T-cell (primary cell): ENCODE data around the gene PHYKPL. TPM values are rescaled to one million over a fixed set of nuclear protein-coding genes. Genes with fewer than 3 reads are reported as not detected.

Source experiments
- ATAC-seq, 4 experiments: fragments of 200-7000 bp in 3 of 4; fragments of 150-1000 bp in 1 of 4; cut with Tn5 transposase; replicated peaks in 1 of 4; 1 replicate in 3 of 4; 2 replicates in 1 of 4; pipeline ENCODE4 v1.10.0; 2021; ENCODE audit warnings: moderate library complexity in 3 of 4, mild to moderate bottlenecking in 2 of 4, moderate number of reproducible peaks in 1 of 4
- CTCF ChIA-PET, 2 donors: fragments of 300-600 bp; sonication (Branson Sonifier 250); formaldehyde crosslinking; loops; one replicate each; lab custom pipeline; 2022; ENCODE audit warnings: antibody characterized with exemption in 2 of 2; lab: Charles Lee
- POLR2A ChIA-PET, 2 donors: fragments of 300-600 bp; sonication (Branson Sonifier 250); formaldehyde crosslinking; loops; one replicate each; lab custom pipeline; 2022; ENCODE audit warnings: antibody characterized with exemption in 2 of 2; lab: Charles Lee
- DNase-seq, 35 experiments: peaks; one replicate each; pipeline versions ENCODE4 v3.0.0 to v3.0.0-alpha.2; 2013 to 2023
- H3K27ac ChIP-seq: one replicate; pipeline ENCODE4 v1.5.1; 2013; ENCODE audit warnings: low read length
- H3K27me3 ChIP-seq, 2 experiments: replicated peaks in 1 of 2; 1 replicate in 1 of 2; 2 replicates in 1 of 2; pipeline versions ENCODE4 v1.6.1 to v1.7.0; 2013; ENCODE audit warnings: low read length in 1 of 2, mixed read lengths in 1 of 2; ENCODE audit not compliant: control insufficient read depth in 2 of 2, insufficient read depth in 2 of 2; ENCODE audit errors: extremely low read depth in 1 of 2
- H3K36me3 ChIP-seq, 2 donors: 1 replicate in 1 of 2; 2 replicates in 1 of 2; pipeline versions ENCODE4 v1.6.1 to v1.7.0; 2013; ENCODE audit warnings: low read length in 1 of 2; ENCODE audit not compliant: control insufficient read depth in 2 of 2, insufficient read depth in 1 of 2; ENCODE audit errors: extremely low read depth in 1 of 2
- H3K4me1 ChIP-seq, 2 experiments: 1 replicate in 1 of 2; 2 replicates in 1 of 2; pipeline versions ENCODE4 v1.6.1 to v1.7.0; 2013; ENCODE audit warnings: low read length in 2 of 2, mixed read lengths in 1 of 2; ENCODE audit not compliant: insufficient read depth in 2 of 2, control insufficient read depth in 1 of 2; ENCODE audit errors: extremely low read depth in 1 of 2
- H3K4me3 ChIP-seq, 2 donors: 1 replicate in 1 of 2; 2 replicates in 1 of 2; pipeline versions ENCODE4 v1.5.1 to v1.7.0; 2013; ENCODE audit warnings: mild to moderate bottlenecking in 2 of 2, low read length in 1 of 2, moderate library complexity in 1 of 2; ENCODE audit not compliant: control insufficient read depth in 1 of 2; ENCODE audit errors: extremely low read depth in 1 of 2
- H3K9me3 ChIP-seq: 2 replicates; pipeline ENCODE4 v1.7.0; 2013
- H3K27ac Mint-ChIP-seq, 2 donors: one replicate each; pipeline ENCODE4 v1.8.0; 2020 to 2021; ENCODE audit warnings: mild to moderate bottlenecking in 2 of 2, mixed read lengths in 2 of 2
- H3K27me3 Mint-ChIP-seq, 2 donors: one replicate each; pipeline ENCODE4 v1.8.0; 2021 to 2022; ENCODE audit warnings: mixed read lengths in 2 of 2
- H3K36me3 Mint-ChIP-seq: one replicate; pipeline ENCODE4 v1.8.0; 2021; ENCODE audit warnings: mixed read lengths
- H3K4me1 Mint-ChIP-seq, 3 donors: one replicate each; pipeline ENCODE4 v1.8.0; 2020 to 2022; ENCODE audit warnings: mixed read lengths in 3 of 3, mild to moderate bottlenecking in 1 of 3
- H3K4me3 Mint-ChIP-seq, 3 donors: one replicate each; pipeline ENCODE4 v1.8.0; 2020 to 2022; ENCODE audit warnings: mild to moderate bottlenecking in 3 of 3, mixed read lengths in 3 of 3, moderate library complexity in 3 of 3
- H3K9me3 Mint-ChIP-seq, 3 donors: one replicate each; pipeline ENCODE4 v1.8.0; 2020 to 2022; ENCODE audit warnings: mixed read lengths in 3 of 3
- WGBS: methylation state at CpG from one replicate; pipeline ENCODE4 v1.1.5; 2013; ENCODE audit warnings: missing lambda C conversion rate; ENCODE audit not compliant: insufficient coverage; 5-methylcytosine and 5-hydroxymethylcytosine counted together
- total RNA-seq, 35 experiments: library from RNA in 6 of 35; stranded (reverse) in 6 of 35; fragments of 120-200 nt in 1 of 35; gene quantifications; one replicate each; pipeline versions ENCODE4 v1.2.1 to v1.2.4 and lab custom pipeline; 2013 to 2026

PHYKPL gene
- total RNA-seq, 5 donors from 2014 or later (not counting 1 experiment from before 2014, with no cell fraction given), result 135 to 208 (median 193) TPM

DNA sequence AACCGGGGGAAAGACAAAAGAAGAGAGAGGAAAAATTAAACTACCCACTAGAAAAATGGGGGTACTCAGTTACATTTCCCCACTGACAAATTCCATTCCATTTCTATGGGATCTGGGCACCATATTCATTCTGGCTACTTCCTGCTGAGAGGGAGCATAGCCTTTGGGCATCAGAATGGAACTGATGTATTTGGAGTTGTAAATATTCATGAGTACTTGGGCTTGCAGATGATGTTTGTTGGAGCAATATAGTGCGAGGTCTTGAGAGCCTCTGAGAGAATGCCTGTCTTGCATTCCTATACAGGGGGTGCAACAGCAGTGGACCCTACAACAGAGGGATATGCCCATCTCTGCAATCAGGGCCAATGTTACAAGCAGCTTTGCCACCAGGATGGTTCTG is 62.1 kb downstream of the PHYKPL start:
- no peak overlapping the region for H3K27ac ChIP-seq
- Mint-ChIP-seq H3K4me1 (no peaks in the 10 kb centered on the region), H3K4me3 (no peak overlapping the region), H3K36me3 (no peaks in the 10 kb centered on the region), H3K27me3 (no peaks in the 10 kb centered on the region), H3K9me3 (no peaks in the 10 kb centered on the region), H3K27ac (no peak overlapping the region)
- POLR2A ChIA-PET, result no interaction called here
- peaks cover 0 to 5% of the 10 kb centered on the region in 2 experiments for H3K27me3 ChIP-seq
- no peak overlapping the region for H3K4me3 ChIP-seq
- CTCF ChIA-PET, result no interaction called here
- no peaks in the 10 kb centered on the region for H3K9me3 ChIP-seq
- H3K36me3 ChIP-seq, result no peaks in the 10 kb centered on the region
- WGBS, result 100% methylated on average over 1 of the region's 2 CpGs
- no peaks in the 10 kb centered on the region for H3K4me1 ChIP-seq
- ATAC-seq (no peak), DNase-seq (no peak)

DNA sequence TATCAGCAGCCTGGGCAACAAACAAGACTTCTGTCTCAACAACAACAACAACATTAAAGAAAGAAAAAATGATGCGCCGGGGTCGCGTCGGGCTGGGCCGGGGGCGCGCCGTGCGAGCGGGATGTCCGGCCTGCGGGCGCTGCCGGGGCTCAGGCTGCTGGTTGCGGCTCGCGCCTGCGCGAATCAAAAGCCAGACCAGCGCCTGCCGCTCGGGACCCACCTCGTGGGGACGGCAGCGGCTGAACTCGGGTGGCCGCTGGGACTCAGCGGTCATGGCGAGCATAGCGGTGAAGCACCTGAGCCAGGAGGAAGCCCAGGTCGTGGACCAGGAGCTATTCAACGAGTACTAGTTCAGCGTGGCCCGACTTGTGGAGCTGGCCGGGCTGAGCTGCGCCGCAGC is 67.0 kb downstream of the PHYKPL start:
- no peaks in the 10 kb centered on the region for H3K9me3 ChIP-seq
- H3K4me1 Mint-ChIP-seq, result peaks cover 6 to 13% (median 9%) of the 10 kb centered on the region in 3 donors
- no peaks in the 10 kb centered on the region for H3K36me3 Mint-ChIP-seq
- no peak for ATAC-seq
- POLR2A ChIA-PET, result no interaction called here
- H3K36me3 ChIP-seq, result no peaks in the 10 kb centered on the region
- peaks cover 10 to 26% of the 10 kb centered on the region in 2 donors for H3K27me3 Mint-ChIP-seq
- no peaks in the 10 kb centered on the region for H3K9me3 Mint-ChIP-seq
- CTCF ChIA-PET, result no interaction called here
- peaks cover 0 to 31% of the 10 kb centered on the region in 2 experiments for H3K27me3 ChIP-seq
- DNase-seq, result no peak
- 75% methylated on average over 38 of the region's 38 CpGs for WGBS
- H3K27ac ChIP-seq, result no peak overlapping the region
- H3K4me1 ChIP-seq, result peaks cover 0 to 8% of the 10 kb centered on the region in 2 experiments
- H3K27ac Mint-ChIP-seq, result no peak overlapping the region
- no peak overlapping the region for H3K4me3 Mint-ChIP-seq
- no peak overlapping the region for H3K4me3 ChIP-seq

DNA sequence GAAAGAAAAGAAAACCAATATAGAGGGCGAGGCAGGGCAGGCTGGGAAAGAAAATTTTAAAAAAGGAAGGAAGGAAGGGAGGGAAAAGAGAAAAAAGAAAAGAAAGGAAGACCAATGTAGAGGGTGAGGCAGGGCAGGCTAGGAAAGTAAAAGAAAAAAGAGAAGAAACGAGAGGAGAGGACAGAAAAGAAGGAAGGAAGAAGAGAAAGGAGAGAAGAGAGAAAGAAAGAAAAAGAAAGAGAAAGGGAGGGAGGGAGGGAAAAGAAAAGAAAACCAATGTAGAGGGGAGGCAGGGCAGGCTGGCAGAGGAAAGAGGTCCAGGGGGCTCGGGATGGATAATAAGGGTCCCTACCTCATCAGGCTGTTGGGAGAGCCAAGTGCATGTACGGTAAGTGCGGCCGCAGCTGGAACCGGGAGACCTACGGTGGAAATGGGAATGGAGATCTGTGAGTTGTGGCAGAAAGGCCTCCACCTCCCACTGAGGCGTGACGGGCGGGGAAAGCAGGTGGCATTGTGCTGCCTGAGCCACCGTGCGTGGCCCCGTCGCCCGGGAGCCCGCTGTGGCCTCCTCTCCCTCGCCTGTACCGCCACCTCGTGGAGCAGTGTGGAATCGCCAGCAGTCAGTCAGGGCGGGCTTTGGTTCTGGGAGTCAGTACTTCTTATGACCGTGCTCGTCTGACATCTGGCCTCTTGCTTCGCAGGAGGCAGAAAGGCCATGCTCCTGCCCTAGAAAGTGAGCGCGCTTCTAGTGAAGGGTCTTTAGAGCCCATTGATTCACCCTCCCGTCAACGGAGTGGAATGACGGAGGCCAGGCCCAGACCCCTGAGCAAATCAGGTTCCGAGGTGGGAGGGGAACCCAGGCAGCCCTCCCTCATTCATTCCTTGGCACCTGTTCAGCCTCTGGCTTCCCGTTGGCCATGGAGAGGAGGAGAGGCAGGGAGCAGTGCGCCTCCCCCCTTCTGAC is 68.5 kb downstream of the PHYKPL start:
- no peaks in the 10 kb centered on the region for H3K36me3 Mint-ChIP-seq
- ATAC-seq (peak; percentile 98 to 100 (median 100)), DNase-seq (peak; percentile 74 to 95 (median 89))
- peak overlapping the region in 1 of 3 donors; percentile 38 for H3K4me3 Mint-ChIP-seq
- H3K9me3 ChIP-seq, result no peaks in the 10 kb centered on the region
- peaks cover 6 to 13% (median 9%) of the 10 kb centered on the region in 3 donors for H3K4me1 Mint-ChIP-seq
- ChIA-PET POLR2A (no interaction called here), CTCF (interaction anchor here in 1 of 2 donors (0.7 to 1.2 kb wide), 2 partner anchors 75 to 93 kb away, joined by 4 to 7 read pairs; no protein-coding TSS in a partner anchor)
- H3K36me3 ChIP-seq, result no peaks in the 10 kb centered on the region
- H3K4me3 ChIP-seq, result no peak overlapping the region
- H3K9me3 Mint-ChIP-seq, result no peaks in the 10 kb centered on the region
- peaks cover 10 to 26% of the 10 kb centered on the region in 2 donors for H3K27me3 Mint-ChIP-seq
- 10% methylated on average over 27 of the region's 33 CpGs for WGBS
- peaks cover 0 to 35% of the 10 kb centered on the region in 2 experiments for H3K27me3 ChIP-seq
- H3K27ac ChIP-seq, result no peak overlapping the region
- H3K27ac Mint-ChIP-seq, result no peak overlapping the region
- peaks cover 0 to 8% of the 10 kb centered on the region in 2 experiments for H3K4me1 ChIP-seq

DNA sequence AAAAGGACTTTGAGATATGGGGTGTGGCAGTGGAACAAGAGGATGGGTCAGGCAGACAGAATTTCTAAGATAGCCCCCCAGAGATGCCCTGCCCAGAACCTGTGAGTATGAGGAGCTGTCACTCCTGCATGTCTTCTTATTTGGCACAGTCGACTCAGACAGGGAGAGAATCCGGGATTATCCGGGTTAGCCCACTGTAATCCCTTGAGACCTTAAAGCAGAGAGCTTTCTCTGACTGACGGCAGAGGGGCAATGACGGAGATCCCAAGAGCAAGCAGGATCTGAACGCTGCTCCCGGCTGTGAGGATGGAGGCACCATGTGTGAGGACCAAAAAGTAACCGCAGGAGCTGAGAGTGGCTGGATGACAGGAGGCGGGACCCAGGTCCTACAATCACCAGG is 70.1 kb downstream of the PHYKPL start:
- H3K4me1 ChIP-seq, result peaks cover 0 to 8% of the 10 kb centered on the region in 2 experiments
- peaks cover 0 to 35% of the 10 kb centered on the region in 2 experiments for H3K27me3 ChIP-seq
- Mint-ChIP-seq H3K27me3 (peaks cover 10 to 26% of the 10 kb centered on the region in 2 donors), H3K4me1 (peaks cover 6 to 13% (median 9%) of the 10 kb centered on the region in 3 donors), H3K27ac (no peak overlapping the region), H3K9me3 (no peaks in the 10 kb centered on the region), H3K4me3 (no peak overlapping the region), H3K36me3 (no peaks in the 10 kb centered on the region)
- H3K36me3 ChIP-seq, result no peaks in the 10 kb centered on the region
- no peak overlapping the region for H3K27ac ChIP-seq
- ChIA-PET CTCF (interaction anchor here in 1 of 2 donors (1.0 to 1.2 kb wide), 2 partner anchors 73 to 87 kb away, joined by 5 to 7 read pairs; no protein-coding TSS in a partner anchor), POLR2A (no interaction called here)
- 84% methylated on average over 8 of the region's 9 CpGs for WGBS
- no peak overlapping the region for H3K4me3 ChIP-seq
- no peaks in the 10 kb centered on the region for H3K9me3 ChIP-seq
- no peak for ATAC-seq
- DNase-seq, result no peak

DNA sequence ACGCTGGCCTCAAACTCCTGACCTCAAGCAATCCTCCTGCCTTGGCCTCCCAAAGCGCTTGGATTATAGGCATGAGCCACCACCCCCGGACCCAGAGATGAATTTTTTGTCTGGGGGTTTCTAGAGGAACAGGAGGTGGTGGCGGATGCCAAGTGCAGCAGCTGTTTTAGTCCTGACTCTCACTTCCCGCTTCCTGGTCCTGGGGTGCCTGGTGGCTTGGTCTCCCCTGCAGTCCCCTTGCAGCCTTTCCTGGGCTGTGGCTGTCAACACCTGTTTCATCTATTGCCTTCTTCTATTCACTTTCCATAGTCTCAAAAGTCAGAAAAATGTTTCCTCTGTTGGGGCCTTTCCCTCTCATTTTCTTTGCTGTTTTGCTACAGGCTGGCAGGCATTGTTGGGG is 72.4 kb downstream of the PHYKPL start:
- no peaks in the 10 kb centered on the region for H3K9me3 ChIP-seq
- ATAC-seq (no peak), DNase-seq (no peak)
- Mint-ChIP-seq H3K27me3 (peaks cover 10 to 26% of the 10 kb centered on the region in 2 donors), H3K36me3 (no peaks in the 10 kb centered on the region), H3K27ac (no peak overlapping the region), H3K4me3 (no peak overlapping the region), H3K9me3 (no peaks in the 10 kb centered on the region), H3K4me1 (peaks cover 6 to 13% (median 9%) of the 10 kb centered on the region in 3 donors)
- H3K4me1 ChIP-seq, result peaks cover 0 to 8% of the 10 kb centered on the region in 2 experiments
- CTCF ChIA-PET, result no interaction called here
- H3K27ac ChIP-seq, result no peak overlapping the region
- H3K4me3 ChIP-seq, result no peak overlapping the region
- H3K27me3 ChIP-seq, result peaks cover 0 to 28% of the 10 kb centered on the region in 2 experiments
- POLR2A ChIA-PET, result no interaction called here
- H3K36me3 ChIP-seq, result no peaks in the 10 kb centered on the region
- WGBS, result 100% methylated on average over 1 of the region's 5 CpGs
